Measurements from ENCODE around the gene CCDC170. TPM values are rescaled to one million over a fixed set of nuclear protein-coding genes. Genes with fewer than 3 reads are reported as not detected.

The CCDC170 gene
- total and polyA plus RNA-seq, 2 of the 8 experiments (the other 6 are each of a cell fraction or from before 2014, with no cell fraction given) = 0.06 to 0.09 TPM

DNA sequence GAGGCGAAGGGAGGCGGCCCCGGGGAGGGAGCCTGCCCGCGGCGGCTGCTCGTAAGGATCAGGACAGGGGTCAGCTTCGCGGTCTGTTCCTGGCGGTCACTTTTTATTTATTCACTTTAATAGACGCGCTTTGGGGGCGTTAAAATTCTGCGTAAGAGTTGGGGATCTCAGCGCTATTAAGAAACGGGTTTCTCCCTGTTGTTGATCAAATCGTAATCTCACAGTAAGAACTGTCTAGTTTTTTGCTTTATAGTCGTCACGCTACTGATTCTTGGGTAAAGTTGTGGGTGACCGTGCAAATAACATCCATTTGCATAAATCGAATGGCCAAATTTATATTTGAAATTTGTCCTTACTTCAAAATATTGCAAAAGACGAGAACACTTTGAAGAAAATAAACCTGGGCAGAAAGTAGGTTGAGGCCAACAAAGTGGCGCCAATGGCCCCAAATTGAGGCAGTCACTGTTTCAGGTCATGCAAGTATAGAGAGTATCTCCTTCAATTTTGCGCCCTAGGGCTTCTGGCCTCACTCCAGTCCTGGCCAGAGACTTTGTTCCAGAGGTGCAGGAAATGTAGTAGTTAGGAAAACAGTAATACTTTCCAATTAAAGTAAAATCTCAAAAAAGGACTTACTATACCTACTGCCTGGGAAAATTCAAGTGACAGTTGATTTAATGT, 40.9 kb upstream of the CCDC170 start:
- Histone ChIP-seq H3K4me1 (replicated peaks in 1 of 4; ENCODE audit: control insufficient read depth in 3 of 4, insufficient read depth in 4 of 4, low read length in 3 of 4) (peaks cover 0 to 3% (median 0%) of the 10 kb centered on the region in 4 experiments; a peak in 1 of 7 replicates), H4K5ac (ENCODE audit: insufficient read length, low read depth, low read length) (no peak overlapping the region), H4K8ac (ENCODE audit: extremely low read depth, insufficient read depth, low read length) (no peak overlapping the region), H2BK20ac (ENCODE audit: low read length) (no peak overlapping the region), H4K91ac (replicated peaks; ENCODE audit: insufficient read length, low read length) (no peak overlapping the region), H3K56ac (replicated peaks; ENCODE audit: insufficient read length, low read depth, low read length) (no peak overlapping the region), H2BK15ac (ENCODE audit: low read length) (no peak overlapping the region), H3K9me3 (ENCODE audit: insufficient read depth in 2 of 2, low read depth in 1 of 2, low read length in 1 of 2) (peaks cover 0 to 3% of the 10 kb centered on the region in 2 experiments; a peak in 1 of 4 replicates), H2BK120ac (replicated peaks; ENCODE audit: low read depth, low read length) (no peak overlapping the region), H3K4ac (replicated peaks; ENCODE audit: insufficient read length, low read depth, low read length) (no peak overlapping the region), H2AK5ac (ENCODE audit: low read depth, low read length) (no peak overlapping the region), H3K9ac (replicated peaks in 1 of 4; ENCODE audit: extremely low read depth in 1 of 4, low read depth in 3 of 4, low read length in 3 of 4) (peak overlapping the region; percentile 69 to 81 (median 74)), H2BK5ac (ENCODE audit: low read depth, low read length) (0 out of 2 replicates have a peak overlapping the region, but pooled peaks have one; percentile 8), H3K23me2 (ENCODE audit: low read depth, low read length) (no peaks in the 10 kb centered on the region; the same call in 1 of the 2 replicates), H3K4me2 (ENCODE audit: insufficient read depth in 1 of 2, low read depth in 2 of 2, low read length in 2 of 2) (peak overlapping the region; percentile 70), H2BK12ac (ENCODE audit: low read depth, low read length) (no peak overlapping the region), H3K23ac (ENCODE audit: insufficient read length) (no peak overlapping the region), H2AFZ (ENCODE audit: low read length) (no peak overlapping the region), H3K27me3 (replicated peaks in 1 of 4; ENCODE audit: control insufficient read depth in 3 of 4, extremely low read depth in 1 of 4, insufficient read depth in 3 of 4, low read length in 3 of 4) (no peaks in the 10 kb centered on the region), H3K14ac (ENCODE audit: insufficient read length) (no peak overlapping the region), H3K79me1 (ENCODE audit: low read depth, low read length) (no peaks in the 10 kb centered on the region), H3K27ac (ENCODE audit: low read depth, low read length) (peak overlapping the region; percentile 78; the same call in 1 of the 2 replicates), H3K4me3 (ENCODE audit: extremely low read depth in 1 of 4, insufficient read depth in 2 of 4, low read depth in 3 of 4, low read length in 4 of 4) (peak overlapping the region; percentile 83 to 92 (median 87)), H4K20me1 (replicated peaks in 1 of 2; ENCODE audit: control insufficient read depth in 1 of 2, insufficient read depth in 2 of 2, low read length in 2 of 2) (peaks cover 0 to 3% of the 10 kb centered on the region in 2 experiments), H3K18ac (ENCODE audit: extremely low read depth, low read length) (no peak overlapping the region), H3K79me2 (ENCODE audit: control insufficient read depth in 1 of 2, insufficient read depth in 2 of 2, low read length in 2 of 2) (peaks cover 6 to 62% of the 10 kb centered on the region in 2 experiments), H3K36me3 (ENCODE audit: control insufficient read depth in 2 of 4, insufficient read depth in 4 of 4, low read length in 3 of 4) (peaks cover 0 to 10% (median 4%) of the 10 kb centered on the region in 4 experiments; a peak in 4 of 8 replicates)
- ChIA-PET CTCF (ENCODE audit: partially characterized antibody) (interaction anchor here (1.9 to 2.0 kb wide), 2 partner anchors 11 to 47 kb away, joined by 5 to 11 read pairs; no protein-coding TSS in a partner anchor), POLR2A (ENCODE audit: partially characterized antibody) (interaction anchor here (0.7 to 3.4 kb wide), 9 partner anchors 9 to 63 kb away, joined by 3 to 18 read pairs (median 5); no protein-coding TSS in a partner anchor)
- DNase-seq (ENCODE audit: low read depth in 1 of 2, low spot score in 2 of 2) (no peak), FAIRE-seq (no peak)
- 1% methylated on average over 24 of the region's 24 CpGs; no CpG with 5 or more reads in 1 of the 2 experiments for WGBS, 2 experiments (ENCODE audit: extremely low coverage in 1 of 2, insufficient coverage in 1 of 2, insufficient read length in 1 of 2, insufficient replicate concordance in 2 of 2, low coverage in 1 of 2, low lambda C conversion rate in 2 of 2, missing lambda C conversion rate in 1 of 2)
- TF ChIP-seq BACH1 (IDR thresholded peaks at IDR 0.05; ENCODE audit: low read length) (no peak), NRF1 (IDR thresholded peaks at IDR 0.05; ENCODE audit: low read depth, low read length) (no peak), KDM4A (IDR thresholded peaks at IDR 0.05; ENCODE audit: low read depth, low read length, severe bottlenecking) (no peak), SIX5 (IDR thresholded peaks at IDR 0.05; ENCODE audit: low read depth, low read length) (no peak), SRF (IDR thresholded peaks at IDR 0.05; ENCODE audit: low read depth, low read length) (no peak), POU5F1 (IDR thresholded peaks at IDR 0.05; ENCODE audit: low read depth, low read length) (no peak), FOSL1 (IDR thresholded peaks at IDR 0.05; ENCODE audit: insufficient read depth, low read depth, low read length) (no peak), CHD1 (IDR thresholded peaks at IDR 0.05; ENCODE audit: low read depth, low read length) (no peak; the same call in 1 of the 2 replicates), ASH2L (IDR thresholded peaks at IDR 0.05; ENCODE audit: low read length) (peak; percentile 97), KDM5A (IDR thresholded peaks at IDR 0.05; ENCODE audit: low read length) (peak; percentile 5; the same call in 1 of the 2 replicates), JUND (IDR thresholded peaks at IDR 0.05; ENCODE audit: low read length) (no peak)
- TF ChIP-seq, protein P1, sequence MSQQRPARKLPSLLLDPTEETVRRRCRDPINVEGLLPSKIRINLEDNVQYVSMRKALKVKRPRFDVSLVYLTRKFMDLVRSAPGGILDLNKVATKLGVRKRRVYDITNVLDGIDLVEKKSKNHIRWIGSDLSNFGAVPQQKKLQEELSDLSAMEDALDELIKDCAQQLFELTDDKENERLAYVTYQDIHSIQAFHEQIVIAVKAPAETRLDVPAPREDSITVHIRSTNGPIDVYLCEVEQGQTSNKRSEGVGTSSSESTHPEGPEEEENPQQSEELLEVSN (IDR thresholded peaks at IDR 0.05) = no peak
